ENCODE data around the gene ALKBH7.
"Not testable (repeated sequence)": the region's sequence is repeated elsewhere in the genome, so short reads cannot be mapped to it uniquely, and the experiment has no call there.

The ALKBH7 gene, protein sequence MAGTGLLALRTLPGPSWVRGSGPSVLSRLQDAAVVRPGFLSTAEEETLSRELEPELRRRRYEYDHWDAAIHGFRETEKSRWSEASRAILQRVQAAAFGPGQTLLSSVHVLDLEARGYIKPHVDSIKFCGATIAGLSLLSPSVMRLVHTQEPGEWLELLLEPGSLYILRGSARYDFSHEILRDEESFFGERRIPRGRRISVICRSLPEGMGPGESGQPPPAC

DNA sequence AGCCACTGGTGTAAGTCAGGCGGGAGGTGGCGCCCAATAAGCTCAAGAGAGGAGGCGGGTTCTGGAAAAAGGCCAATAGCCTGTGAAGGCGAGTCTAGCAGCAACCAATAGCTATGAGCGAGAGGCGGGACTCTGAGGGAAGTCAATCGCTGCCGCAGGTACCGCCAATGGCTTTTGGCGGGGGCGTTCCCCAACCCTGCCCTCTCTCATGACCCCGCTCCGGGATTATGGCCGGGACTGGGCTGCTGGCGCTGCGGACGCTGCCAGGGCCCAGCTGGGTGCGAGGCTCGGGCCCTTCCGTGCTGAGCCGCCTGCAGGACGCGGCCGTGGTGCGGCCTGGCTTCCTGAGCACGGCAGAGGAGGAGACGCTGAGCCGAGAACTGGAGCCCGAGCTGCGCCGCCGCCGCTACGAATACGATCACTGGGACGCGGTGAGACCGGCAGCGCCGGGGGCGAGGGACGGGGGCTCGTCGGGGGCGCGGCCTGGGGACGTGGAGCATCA is at the start of gene ALKBH7:
Gene ALKBH7 (plus strand): TSS at position 201 of the 502 bp plus-strand sequence. CDS start 27 bp downstream, at position 228.
- peak; percentile 100 for DNase-seq (ENCODE audit: low read depth)

DNA sequence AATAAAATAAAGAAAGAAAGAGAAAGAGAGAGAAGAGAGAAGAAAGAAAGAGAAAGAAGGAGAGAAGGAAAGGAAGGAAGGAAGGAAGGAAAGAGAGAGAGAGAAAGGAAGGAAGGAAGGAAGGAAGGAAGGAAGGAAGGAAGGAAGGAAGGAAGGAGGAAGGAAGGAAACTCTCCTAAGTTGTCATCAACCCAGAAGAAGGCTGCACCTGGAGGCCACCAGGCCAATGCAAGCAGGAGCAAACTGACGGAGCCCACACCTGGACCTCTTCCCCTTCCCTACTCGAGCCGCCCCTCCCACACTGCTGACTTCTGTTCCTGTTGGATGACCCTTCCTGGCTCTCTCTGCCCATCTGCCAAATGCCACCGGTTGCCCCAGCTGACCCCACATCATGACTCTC is 47.8 kb upstream of the ALKBH7 start:
- no peak for DNase-seq (ENCODE audit: low read depth)

DNA sequence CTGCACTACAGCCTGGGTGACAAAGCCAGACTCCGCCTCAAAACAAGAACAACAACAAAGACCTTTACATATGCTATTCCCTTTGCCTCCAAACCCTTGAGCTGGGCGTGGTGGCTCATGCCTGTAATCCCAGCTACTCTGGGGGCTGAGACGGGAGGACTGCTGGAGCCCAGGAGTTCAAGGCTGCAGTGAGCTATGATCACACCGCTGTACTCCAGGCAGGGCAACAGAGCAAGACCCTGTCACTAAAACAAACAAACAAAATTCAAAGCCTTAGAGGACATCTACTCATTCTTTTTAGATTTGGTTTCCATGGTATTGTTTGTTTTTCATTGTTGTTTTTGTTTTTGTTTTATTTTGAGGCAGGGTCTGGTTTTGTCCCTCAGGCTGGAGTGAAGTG is 47.0 kb upstream of the ALKBH7 start:
- no peak for DNase-seq (ENCODE audit: low read depth)

DNA sequence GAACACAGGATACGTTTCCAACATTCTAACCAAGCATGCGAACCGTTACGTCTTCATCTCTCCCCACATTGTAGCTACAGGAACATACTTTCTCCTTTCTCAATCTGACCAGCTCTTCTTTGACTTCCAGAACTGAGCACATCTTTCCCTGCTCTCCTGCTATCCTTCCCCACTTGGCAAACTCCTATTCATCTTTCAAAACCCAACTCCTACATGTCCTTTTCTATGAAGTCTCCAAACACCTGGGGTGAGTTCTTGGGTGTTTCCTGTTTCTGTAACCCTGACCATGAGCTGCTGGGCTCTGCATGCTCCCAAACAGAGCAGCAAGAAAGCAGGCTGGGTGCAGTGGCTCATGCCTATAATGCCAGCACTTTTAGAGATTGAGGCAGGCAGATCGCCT is 45.8 kb upstream of the ALKBH7 start:
- no peak for DNase-seq (ENCODE audit: low read depth)

DNA sequence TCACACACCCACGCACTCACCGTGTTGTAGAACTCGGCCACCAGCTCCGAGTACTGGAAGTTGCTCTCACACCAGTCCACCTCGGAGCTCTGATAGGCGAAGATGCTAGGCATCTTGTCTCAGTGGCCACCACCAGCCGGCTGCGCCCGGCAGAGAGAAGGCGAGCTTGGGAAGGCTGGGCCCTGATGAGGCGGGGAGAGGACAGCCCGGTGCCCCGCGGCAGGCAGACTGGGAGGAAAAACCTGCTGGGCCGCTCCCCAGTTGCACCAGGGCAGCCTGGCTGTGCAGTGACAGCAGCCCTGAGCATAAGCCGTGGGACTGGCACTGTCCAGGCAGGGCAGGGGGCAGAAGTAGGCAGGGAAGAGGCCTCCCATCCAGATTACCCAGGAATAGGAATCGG is 39.2 kb upstream of the ALKBH7 start, which contains the start of gene ACER1:
Gene ACER1 (minus strand): TSS at position 174 of the 400 bp plus-strand sequence. CDS start 61 bp downstream, at position 113.
- no peak for DNase-seq (ENCODE audit: low read depth)

DNA sequence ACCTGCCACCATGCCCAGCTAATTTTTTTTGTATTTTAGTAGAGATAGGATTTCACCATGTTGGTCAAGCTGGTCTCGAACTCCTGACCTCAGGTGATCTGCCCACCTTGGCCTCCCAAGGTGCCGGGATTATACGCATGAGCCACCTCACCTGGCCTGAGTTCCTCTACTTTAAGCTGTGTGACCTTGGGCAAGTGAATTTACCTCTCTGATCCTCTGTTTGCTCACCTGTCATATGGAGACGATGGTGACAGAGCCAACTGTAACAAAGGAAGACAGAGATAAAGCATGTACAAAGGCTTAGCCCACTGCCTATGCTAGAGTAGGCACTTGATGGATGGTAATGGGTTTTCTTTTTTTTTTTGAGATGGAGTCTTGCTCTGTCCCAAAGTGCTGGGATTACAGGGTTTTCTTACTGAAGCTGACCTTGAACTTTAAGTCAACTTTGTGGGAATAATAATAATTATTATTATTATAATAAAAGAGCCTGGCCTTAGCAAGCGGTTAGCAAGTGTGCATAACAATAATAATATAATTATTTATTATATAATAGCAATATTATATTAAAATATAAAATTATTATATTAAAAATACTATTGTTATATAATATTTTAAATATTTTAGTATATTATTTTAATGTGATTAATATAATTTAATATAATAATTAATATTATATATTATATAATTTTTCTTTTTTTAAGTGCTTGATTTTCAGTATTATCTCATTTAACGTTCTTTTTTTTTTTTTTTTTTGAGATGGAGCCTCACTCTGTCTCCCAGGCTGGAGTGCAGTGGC is 37.9 kb upstream of the ALKBH7 start:
- DNase-seq (ENCODE audit: low read depth) = no peak

DNA sequence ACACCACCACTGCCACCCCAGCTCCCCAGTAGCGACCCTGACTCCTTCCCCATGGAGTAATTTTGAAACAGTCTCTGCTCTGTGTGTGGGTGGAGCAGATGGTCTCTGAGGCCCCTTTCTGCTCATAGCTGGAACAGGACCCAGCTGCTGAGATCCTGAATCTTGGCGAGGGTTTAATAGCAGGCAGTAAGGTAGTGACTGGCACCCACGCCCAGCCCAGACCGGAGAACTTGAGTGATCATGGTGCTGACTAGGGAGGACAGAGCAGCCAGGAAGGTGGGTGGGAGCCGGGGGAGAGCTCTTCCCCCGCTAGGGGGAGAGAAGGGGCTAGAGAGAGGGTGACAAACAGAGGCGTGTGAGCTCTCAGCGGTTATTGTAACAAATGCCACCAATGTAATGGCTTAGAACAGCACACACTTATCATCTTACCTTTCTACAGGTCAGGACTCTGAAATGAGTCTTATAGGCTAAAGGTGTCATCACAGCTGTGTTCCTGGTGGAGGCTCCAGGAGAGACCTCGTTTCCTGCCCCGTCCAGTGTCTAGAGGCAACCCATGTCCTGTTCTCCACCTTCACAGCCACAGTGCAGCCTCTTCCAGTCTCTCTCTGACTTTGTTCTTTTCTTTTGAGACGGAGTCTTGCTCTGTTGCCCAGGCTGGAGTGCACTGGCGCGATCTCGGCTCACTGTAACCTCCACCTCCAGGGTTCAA is 31.9 kb upstream of the ALKBH7 start:
- DNase-seq (ENCODE audit: low read depth) = no peak

DNA sequence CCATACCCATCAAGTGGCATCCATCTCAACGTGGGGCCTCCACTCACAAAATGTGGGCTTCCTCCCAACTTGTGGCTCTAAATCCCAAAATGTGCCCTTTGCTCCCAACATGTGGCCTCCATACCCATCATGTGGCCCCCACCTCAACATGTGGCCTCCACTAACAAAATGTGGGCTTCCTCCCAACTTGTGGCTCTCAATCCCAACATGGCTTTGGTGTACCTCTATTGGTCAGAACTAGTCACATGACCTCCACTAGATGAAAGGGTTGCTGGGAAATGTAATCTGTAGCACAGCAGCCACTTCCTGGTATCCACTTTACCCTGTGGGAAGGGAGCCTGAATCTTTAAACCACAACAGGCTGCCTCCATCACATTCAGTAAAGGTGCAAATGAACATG is 29.1 kb upstream of the ALKBH7 start:
- peak; percentile 5 for DNase-seq (ENCODE audit: low read depth)

DNA sequence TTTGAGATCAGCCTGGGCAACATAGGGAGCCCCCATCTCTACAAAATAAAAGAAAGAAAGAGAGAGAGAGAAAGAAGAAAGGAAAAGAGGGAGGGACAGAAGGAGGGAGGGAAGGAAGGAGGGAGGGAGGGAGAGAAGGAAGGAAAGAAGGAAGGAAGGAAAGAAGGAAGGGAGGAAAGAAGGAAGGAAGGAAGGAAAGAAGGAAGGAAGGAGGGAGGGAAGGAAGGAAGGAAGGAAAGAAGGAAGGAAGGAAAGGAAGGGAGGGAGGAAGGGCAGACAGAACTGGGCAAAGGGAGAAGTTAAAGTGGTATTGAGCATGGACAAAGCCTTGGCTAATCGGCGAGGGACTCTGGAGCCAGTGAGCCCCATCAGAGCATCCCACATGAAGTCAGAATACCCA is 23.3 kb upstream of the ALKBH7 start:
- DNase-seq (ENCODE audit: low read depth) = not testable (repeated sequence)

DNA sequence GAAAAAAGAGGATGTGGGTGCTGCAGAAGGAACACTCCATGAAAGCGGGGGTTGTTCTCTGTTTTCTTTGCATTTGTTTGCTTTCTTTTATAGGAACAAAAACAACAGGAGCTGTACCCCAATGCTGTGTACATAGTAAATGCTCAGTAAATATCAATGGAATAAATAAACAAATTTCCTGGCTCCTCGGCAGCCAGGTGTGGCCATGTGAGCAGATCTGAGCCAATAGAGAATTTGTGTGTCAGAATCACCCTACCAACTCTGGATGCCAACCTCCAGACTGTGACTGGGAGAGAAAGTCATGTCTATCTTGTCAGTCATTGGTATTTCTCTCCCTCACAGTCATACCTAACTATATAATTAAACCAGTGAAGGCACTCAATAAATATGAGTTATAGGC is 21.9 kb upstream of the ALKBH7 start:
- no peak for DNase-seq (ENCODE audit: low read depth)

DNA sequence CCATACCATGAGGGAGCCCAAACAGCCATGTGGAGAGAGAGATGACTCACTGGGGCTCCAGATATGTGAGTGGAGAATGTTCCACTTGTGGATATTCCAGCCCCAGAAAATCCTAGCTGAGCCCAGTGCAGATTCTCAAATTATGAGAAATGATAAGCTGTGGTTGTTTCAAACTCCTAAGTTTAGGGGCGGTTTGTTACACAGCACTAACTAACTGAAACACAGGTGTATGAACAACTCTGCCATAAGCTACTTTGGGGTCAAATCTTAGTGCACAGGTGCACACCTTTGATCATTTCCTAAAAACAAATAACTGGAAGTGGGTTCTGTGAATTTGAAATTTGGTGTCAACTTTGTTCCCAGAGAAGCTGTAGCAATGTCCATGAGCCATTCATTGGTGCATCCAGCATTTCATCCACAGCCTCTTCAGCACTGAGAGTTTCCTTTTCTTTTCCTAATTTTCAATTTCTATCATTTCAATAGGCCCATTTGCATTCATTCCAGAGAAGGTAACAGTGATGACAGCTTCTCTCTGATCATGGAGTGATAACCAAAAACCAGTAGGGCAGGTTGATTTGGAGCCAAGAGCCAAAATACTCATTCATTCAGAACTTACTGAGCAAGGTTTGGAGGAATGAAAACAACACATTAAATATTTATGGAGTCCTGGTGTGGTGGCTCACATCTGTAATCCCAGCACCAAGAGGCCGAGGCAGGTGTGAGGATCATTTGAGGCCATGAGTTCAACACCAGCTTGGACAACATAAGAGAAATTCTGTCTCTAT is 20.0 kb upstream of the ALKBH7 start:
- DNase-seq (ENCODE audit: low read depth) = no peak

DNA sequence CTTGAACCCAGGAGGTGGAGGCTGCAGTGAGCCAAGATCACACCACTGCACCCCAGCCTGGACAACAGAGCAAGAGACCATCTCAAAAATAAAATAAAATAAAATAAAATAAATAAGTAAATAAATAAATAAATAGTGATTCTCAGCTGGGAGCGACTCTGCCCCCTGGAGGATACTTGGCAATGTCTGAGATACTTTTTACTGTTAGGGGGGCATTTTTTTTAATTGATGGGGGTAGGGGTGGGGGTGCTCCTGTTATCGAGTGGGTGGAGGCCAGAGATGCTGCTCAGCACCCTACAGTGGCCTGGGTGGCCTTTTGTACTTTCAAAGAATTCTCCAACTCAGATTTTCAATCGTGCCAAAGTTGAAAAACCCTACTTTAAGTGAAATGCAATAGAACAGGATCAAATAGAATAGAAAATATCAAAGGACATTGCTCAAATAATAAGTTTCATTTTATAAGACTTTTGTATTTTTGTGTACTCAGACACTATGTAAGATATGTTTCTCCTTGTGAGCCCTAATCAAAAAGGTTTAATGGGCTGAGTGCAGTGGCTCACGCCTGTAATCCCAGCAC is 18.4 kb upstream of the ALKBH7 start:
- DNase-seq (ENCODE audit: low read depth) = peak; percentile 54

DNA sequence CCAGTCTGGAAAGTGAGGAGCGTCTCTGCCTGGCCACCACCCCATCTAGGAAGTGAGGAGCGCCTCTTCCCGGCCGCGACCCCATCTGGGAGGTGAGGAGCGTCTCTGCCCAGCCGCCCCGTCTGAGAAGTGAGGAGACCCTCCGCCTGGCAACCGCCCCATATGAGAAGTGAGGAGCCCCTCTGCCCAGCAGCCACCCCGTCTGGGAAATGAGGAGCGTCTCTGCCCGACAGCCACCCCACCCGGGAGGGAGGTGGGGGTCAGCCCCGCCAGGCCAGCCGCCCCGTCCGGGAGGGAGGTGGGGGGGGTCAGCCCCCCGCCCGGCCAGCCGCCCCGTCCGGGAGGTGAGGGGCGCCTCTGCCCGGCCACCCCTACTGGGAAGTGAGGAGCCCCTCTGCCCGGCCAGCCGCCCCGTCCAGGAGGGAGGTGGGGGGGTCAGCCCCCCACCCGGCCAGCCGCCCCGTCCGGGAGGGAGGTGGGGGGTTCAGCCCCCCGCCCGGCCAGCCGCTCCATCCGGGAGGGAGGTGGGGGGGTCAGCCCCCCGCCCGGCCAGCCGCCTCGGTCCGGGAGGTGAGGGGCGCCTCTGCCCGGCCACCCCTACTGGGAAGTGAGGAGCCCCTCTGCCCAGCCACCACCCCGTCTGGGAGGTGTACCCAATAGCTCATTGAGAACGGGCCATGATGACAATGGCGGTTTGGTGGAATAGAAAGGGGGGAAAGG is 17.1 kb upstream of the ALKBH7 start:
- not testable (repeated sequence) for DNase-seq (ENCODE audit: low read depth)

DNA sequence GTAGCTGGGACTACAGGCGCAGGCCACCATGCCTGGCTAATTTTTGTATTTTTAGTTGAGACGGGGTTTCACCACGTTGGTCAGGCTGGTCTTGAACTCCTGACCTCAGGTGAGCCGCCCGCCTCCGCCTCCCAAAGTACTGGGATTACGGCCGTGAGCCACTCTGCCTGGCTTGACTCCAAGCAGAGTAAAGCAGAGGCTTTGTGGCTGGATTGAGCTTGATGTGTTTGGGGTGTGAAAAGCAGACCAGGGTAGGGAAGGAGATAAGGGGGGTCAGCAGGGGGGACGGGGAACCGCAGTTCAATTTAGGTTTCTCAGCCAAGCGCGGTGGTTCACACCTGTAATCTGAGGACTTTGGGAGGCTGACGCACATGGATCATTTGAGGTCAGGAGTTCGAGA is 15.4 kb upstream of the ALKBH7 start:
- DNase-seq (ENCODE audit: low read depth) = no peak

DNA sequence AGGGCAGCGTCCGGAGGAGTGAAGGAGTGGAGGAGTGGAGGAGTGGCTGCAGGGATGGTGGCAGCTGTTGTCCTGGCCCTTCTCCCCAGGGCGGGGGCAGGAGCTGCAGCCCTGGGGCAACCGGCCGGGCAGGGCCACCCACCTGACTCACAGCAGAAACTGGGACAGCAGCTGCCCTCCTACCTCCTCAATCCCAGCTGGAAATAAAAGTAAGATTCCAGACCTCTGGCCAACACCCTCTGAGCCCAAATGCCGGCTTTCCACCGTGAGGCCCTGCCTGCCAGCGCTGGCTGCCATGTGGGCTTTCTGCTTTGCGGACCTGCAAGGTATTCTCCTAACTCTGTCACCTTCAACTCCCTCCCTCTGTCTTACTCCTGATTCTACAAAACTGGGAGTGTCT is 14.6 kb upstream of the ALKBH7 start:
- DNase-seq (ENCODE audit: low read depth) = no peak

DNA sequence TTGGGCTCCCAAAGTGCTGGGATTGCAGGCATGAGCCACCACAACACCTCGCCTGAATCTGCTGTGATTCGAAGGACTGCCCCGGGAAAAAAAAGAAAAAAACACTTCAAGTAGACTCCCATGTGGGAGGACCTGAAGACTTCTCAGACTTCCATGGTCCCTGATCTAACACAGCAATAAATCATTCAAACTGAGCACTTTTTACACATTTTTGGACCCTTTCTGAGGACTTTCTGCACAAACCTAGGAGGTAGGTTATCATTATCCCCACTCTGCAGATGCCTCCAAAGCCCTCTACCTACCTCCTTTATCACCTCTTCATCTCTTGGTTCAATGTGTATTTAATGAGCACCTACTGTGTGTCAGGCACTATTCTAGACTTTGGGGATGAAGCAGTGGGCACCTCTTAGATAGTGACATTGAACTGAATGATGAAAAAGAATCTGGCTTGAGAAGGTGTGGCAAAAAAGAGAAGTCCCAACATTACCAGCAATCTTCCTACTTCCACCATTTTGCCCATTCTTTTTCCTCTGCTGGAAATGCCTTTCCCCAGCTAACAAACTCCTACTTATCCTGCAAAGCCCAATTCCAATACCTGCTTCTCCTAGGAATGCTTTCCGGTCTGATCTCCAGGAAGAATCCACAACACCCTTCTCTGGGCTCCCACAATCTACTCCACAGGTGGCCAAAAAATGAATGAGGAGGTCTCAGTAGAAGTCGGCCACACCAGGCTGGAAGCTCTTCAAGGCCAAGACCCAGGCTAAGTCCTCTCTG is 12.8 kb upstream of the ALKBH7 start:
- DNase-seq (ENCODE audit: low read depth) = no peak

DNA sequence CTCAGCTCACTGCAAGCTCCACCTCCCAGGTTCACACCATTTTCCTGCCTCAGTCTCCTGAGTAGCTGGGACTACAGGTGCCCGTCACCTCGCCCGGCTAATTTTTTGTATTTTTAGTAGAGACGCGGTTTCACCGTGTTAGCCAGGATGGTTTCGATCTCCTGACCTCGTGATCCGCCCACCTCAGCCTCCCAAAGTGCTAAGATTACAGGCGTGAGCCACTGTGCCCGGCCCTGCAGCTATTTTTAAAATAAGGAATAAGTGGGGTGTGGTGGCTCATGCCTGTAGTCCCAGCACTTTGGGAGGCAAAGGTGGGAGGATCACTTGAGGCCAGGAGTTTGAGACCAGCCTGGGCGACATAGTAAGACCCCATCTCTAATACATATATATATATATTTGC is 12.1 kb upstream of the ALKBH7 start:
- not testable (repeated sequence) for DNase-seq (ENCODE audit: low read depth)

DNA sequence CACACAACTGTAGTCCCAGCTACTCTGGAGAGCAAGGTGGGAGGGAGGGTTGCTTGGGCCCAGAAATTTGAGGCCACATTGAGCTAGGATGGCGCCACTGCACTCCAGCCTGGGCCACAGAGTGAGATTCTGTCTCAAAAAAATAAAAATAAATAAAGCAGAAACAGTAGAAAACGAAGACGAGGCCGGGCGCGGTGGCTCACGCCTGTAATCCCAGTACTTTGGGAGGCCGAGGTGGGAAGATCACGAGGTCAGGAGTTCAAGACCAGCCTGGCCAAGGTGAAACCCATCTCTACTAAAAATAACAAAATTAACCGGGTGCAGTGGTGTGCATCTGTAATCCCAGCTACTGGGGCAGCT is 11.8 kb upstream of the ALKBH7 start:
- not testable (repeated sequence) for DNase-seq (ENCODE audit: low read depth)

DNA sequence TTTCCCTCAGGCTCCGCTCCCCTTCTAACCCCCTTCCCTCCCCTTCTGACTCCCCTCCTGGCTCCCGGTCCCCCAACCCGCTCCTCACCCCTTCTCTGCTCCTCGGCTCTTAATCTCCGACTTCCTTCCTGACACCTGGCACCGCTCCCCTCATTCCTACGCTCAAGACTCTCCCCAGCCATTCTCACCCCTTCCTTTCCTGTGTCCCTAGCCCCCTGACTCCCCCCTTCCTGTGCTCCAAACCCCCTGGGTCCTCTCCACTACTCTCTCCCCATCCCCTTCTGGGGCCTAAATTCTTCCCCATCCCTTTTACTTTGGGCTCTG is 10.6 kb upstream of the ALKBH7 start:
- DNase-seq (ENCODE audit: low read depth) = peak; percentile 27

DNA sequence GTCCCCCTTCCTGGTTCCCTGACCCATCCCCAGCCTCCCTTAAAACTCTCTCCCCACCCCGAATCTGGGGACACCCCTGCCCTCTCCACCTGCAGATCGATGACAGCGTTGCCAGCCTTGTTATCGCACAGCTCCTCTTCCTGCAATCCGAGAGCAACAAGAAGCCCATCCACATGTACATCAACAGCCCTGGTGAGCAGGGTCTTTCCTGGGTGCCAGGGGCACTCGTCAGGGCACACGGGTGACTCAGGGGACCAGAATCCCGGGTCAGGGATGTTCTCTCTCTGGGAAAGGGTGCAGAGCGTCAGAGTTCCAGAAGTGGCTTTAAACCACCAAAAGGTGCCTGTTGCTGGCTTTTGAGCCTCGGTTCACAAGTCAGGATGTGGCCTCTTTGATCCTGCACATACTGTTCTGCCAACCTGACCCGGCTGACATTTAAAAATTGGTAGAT is 10.2 kb upstream of the ALKBH7 start:
- peak; percentile 57 for DNase-seq (ENCODE audit: low read depth)

Measured in ELR (cell line).